NCI-H2029 treated with DMSO at 0.1 percent for 48 hours (cell line): ENCODE data around the gene BANP.
"Not testable (repeated sequence)": the region's sequence is repeated elsewhere in the genome, so short reads cannot be mapped to it uniquely, and the experiment has no call there.

Source experiments
- DNase-seq: peaks from one replicate; lab custom pipeline; 2025; lab: John Stamatoyannopoulos, UW

The BANP gene

DNA sequence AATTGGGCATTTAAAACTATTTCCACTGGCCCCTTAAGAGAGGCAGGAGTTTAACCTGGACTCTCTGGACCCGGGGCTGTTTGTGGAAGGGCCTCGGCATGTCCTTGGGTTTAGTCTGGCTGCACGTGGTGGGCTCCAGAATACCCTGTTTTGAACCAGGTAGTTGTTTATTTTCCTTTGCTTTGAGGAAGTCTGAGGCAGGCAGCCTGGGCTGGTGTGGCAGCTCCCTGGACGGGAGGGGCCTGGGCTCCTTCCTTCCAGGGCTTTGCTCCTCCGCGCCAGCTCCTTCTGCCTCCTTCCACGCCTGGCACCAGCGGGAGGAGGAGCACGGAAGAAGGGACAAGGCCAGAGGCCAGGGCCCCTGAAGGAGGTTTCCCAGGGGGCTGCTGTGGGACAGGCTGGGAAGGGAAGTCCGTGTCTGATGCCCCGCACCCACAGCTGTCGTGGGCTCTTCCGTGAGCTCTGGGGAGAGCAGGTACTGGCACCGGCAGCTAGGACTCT, 15.5 kb downstream of the BANP start:
- DNase-seq, result no peak

DNA sequence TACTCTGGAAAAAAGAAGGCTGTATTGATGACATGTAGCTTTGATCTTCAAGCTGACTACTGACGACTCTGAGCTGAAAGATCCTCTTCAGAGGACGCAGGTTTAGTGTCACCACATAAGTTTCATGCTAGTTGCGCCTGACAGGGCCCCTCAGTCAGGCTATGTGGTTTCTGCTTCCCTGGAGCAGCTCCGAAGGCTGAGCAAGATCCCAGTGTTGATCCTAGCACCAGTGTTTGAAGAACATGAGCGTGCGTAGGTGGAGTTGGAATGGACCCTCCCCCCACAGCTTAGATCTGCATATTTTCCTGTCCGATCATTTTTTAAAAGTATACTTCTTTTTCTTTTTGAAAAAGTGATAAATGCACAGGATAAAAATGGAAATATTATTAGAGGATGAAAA, 17.3 kb downstream of the BANP start:
- DNase-seq, result no peak

DNA sequence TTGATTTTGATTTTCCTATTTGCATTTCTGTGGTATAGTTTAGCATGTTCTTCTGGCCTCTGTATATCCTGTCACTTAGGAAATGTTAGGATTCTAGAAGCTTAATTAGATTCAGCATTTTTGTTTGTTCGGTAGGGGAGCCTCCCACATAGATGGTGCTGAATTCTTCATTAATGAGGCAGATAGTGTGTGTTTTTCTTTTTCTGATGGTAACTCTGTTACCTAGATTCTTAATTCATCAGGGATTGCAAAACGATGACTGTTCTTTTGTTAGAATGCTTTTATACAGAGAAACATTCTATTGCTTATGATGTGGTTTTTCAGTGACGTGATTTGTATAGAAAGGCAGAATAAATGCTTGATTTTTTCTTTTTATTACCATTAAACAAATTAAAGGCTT, 19.0 kb downstream of the BANP start:
- DNase-seq, result no peak

DNA sequence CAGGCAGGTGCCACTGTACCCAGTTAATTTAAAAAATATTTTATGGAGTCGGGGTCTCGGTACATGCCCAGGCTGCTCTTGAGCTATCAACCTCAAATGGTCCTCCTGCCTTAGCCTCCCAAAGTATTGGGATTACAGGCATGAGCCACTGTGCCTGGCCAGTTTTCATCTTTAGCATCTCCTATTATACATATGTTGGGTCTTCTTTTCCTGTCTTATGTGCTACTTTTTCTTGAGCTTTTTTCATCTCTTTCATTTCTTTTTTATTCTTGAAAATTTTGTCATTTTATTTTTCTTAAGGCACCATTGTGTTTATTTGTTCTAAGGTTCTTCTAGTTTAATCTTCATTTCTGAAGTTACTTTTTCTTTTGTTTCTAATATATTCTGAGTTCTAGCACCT, 20.7 kb downstream of the BANP start:
- no peak for DNase-seq

DNA sequence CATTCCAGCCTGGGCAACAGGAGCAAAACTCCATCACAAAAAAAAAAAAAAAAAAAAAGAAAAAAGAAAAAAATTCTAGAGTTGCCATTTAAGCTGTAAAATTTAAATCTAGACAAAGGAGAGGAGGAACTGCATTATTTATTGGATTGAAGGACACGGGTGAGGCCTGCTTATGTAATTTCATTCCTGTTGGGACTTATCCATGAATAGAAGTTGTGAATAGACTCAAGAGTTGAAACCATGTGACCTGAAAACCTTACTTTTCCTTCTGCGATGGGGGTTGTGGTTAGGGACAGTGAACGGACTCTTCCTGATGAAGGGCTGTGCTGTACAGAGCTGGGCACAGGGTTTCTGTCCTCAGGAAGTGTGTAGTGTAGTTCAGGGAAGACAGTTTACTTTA, 22.5 kb downstream of the BANP start:
- DNase-seq, result no peak

- DNase-seq, result no peak
These were observed 22.9 kb downstream of the BANP start for GRCh38 chr16:87974178-87974577.

DNA sequence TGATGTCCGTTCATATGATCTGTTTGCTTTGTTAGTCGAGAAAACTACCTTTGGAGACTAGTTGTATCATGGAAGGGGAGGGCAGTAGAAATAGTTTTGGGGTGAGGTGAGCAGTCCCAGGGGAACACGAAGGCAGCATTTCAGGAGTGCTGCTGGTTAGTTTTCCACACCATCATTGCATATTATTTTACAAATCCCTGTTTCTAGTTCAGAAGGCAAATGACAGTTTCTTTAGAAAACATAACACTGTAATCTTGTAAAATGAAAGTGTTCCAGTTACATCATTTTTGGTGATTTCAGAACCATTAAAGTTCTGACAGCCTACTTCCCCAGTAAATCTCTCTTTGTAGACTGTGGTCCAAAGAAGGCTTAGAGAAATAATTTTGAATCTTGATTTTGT, 25.4 kb downstream of the BANP start:
- DNase-seq, result no peak

- no peak for DNase-seq
These were observed 26.9 kb downstream of the BANP start for GRCh38 chr16:87978127-87978526.

DNA sequence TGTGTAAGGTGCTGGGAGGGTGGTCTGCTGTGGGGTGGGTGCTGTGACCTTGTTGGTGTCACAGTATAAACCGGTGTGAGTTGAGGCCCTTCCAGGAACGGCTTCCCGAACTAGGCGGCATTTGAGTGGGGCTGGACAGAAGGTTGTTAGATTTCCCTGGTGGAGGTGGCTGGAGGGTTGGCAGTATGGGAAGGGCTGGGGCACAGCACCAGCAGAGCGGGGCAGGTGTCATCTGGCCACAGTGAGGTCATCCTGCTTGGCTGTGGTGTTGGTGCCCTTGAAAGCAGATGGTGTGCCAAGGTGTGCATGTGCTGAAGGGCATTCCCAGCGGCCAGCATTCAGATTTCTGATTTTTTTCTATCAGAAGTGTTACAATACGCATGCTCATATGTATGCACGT, 28.1 kb downstream of the BANP start:
- no peak for DNase-seq

DNA sequence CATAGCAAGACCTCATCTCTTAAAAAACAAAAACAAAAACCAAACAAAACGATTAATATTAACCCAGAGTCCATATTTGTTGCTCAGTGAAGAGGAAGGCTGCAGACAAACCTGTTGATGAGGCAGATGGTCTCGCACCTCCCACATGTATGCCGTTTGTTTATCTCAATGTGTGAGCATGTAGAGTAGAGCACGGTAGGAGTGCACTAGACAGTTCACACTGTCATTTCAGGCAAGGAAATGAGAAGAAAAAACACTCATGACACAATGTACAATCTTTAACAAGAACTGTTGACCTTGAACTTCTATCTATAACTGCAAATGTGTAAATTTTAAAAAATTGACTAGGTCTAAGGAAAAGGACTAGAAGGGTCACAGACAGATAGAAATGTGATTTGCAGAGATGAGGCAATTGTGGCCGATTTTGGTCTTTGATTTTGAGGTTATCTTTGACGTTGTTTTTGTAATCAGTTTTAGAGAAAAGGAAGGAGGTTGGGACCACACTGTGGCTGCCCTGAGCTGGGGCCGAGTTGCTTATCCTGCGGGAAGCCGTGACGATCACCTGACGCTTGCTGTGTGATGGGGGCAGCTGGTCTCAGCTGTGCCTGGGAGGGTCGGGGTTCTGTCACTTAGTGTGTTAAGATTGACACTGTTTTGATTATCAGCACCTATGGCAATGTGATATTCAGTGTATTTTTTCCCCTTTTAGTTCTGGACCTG, 28.8 kb downstream of the BANP start:
- not testable (repeated sequence) for DNase-seq

- DNase-seq, result not testable (repeated sequence)
These were observed 30.1 kb downstream of the BANP start for GRCh38 chr16:87981376-87981775.

DNA sequence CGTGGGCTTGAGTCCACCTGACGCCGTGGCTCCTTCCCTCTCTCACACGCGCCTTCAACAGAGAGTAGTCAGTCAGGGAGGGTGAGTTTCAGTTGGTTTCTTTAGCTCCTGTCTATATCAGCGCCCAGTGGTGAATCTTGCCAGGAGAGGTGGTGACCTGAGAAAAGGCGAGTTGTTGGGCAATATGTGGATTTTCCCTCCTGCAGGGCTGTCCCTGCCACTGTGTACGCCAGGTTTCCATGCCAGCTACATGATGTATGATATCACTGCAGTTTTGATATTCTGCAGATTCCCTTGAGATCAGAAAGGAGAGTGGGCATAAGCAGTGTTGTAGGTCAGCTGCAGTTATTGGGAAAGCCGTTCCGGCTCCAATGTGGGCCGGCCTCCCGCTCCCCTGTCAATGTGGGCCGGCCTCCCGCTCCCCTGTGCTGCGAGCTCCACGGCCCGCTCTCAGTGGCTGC, 31.4 kb downstream of the BANP start:
- DNase-seq, result no peak

DNA sequence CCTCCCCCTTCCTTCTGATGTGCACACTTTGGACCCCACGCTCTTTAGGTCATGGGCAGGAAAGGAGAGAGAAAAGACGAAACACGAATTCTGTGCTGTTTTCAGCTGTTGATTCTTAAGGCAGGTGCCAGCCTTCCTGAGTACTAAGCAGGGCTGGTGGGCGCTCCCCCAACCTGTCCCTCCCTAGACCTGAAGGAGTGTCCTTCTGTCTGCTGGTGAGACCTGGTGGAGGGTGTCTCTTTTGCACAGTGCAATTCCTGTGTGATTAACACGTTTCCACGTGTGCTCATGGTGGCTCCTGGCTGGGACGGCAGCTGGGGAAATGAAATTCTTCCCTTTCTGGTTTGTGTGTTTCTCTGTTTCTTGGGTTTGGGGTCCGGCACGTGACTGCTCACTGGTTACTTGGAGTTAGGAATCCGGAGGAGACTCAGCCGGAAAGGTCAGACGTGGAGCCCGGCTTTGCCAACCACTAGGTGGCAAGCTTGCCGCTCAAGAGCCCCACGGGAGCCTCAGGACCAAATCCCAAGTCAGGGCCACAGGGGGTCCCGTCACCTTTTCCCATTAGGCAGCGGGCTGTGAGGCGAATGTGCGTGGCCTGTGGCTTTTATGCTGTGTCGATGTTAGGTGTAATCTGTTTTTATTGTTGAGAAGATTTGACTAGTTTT, 32.0 kb downstream of the BANP start:
- not testable (repeated sequence) for DNase-seq

- DNase-seq, result not testable (repeated sequence)
These were observed 32.5 kb downstream of the BANP start for GRCh38 chr16:87983737-87984097.

DNA sequence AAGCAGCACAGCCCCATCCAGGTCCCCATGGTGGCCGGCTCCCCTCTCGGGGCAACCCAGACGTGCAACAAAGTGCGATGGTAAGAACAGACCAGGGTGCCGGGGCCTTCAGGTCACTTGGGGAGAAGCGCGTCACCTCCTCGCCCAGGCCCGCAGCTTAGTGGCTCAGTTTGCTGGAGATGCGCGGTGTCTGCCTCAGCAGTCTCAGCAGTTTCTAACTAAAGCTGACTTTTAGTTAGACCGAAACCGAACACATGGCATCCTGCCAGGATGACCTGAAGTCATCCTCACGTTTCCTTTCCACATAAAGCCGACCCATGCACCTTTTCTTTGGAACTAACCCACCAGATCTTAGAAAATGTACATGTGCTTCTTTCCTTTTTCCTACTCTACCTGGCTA, 32.9 kb downstream of the BANP start:
- not testable (repeated sequence) for DNase-seq

DNA sequence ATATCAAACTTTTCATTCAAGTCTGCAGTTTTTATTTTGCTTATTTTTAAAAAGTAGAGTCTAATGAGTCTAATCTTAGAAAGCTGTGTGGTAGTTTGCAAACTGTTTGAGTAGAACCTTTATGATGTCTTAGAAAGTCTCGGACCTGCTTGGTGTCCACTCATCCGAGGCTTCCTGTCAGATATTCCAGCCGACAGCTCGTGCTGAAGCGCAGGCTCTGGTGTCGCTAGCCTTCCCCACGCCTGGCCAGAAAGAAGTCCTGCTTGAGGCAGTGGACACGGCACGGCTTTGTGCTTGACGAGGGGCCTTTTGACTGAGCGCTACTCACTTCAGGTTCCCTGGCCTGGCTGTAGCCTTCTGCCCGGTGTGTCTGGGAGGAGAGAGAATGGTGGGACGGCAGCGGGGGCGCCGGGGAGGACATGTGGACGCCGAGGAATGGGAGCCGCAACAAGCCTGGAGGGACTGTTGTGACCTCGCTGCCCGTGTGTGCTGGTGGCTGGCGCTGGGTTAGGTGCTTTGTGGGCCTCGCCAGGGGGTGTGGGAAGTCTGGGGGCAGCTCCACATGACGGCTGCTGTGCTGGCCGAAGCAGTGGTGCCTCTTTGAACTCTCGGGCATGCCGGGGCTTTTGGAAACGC, 33.5 kb downstream of the BANP start:
- no peak for DNase-seq

- DNase-seq, result not testable (repeated sequence)
These were observed 34.3 kb downstream of the BANP start for GRCh38 chr16:87985493-87985892.

GRCh38 chr16:87986361-87986849, 35.2 kb downstream of the BANP start:
- not testable (repeated sequence) for DNase-seq

GRCh38 chr16:87988596-87988995, 37.4 kb downstream of the BANP start:
- not testable (repeated sequence) for DNase-seq

GRCh38 chr16:87990254-87990653, 39.0 kb downstream of the BANP start:
- DNase-seq, result not testable (repeated sequence)

GRCh38 chr16:87992142-87992541, 40.9 kb downstream of the BANP start:
- not testable (repeated sequence) for DNase-seq

DNA sequence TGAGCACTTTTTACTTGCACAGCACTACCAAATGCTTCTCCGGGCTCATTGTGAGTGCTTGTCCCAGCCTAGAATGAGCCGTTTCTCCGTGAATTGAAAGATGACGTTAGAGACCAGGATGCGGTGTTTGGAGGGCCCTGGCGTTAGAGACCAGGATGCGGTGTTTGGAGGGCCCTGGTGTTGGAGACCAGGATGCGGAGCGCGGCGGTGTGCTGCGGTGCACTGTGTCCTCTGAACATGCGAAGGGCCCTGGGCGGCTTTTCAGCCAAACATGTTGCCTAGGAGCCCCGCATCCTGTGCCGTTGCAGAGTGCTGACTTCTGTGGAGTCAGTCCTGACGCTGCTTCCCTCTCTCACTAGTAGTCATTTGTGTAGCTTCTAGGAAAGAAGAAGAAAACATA, 42.7 kb downstream of the BANP start:
- DNase-seq, result no peak

GRCh38 chr16:87995644-87996043, 44.4 kb downstream of the BANP start:
- no peak for DNase-seq
